GM19023 (cell line): ENCODE data around the gene NINJ2.

Source experiments
- ATAC-seq: cut with Tn5 transposase; IDR thresholded peaks from one replicate; pipeline ENCODE4 v1.9.1; 2021; ENCODE audit warnings: mild to moderate bottlenecking, moderate library complexity; ENCODE audit not compliant: unreplicated experiment

The NINJ2 gene

DNA sequence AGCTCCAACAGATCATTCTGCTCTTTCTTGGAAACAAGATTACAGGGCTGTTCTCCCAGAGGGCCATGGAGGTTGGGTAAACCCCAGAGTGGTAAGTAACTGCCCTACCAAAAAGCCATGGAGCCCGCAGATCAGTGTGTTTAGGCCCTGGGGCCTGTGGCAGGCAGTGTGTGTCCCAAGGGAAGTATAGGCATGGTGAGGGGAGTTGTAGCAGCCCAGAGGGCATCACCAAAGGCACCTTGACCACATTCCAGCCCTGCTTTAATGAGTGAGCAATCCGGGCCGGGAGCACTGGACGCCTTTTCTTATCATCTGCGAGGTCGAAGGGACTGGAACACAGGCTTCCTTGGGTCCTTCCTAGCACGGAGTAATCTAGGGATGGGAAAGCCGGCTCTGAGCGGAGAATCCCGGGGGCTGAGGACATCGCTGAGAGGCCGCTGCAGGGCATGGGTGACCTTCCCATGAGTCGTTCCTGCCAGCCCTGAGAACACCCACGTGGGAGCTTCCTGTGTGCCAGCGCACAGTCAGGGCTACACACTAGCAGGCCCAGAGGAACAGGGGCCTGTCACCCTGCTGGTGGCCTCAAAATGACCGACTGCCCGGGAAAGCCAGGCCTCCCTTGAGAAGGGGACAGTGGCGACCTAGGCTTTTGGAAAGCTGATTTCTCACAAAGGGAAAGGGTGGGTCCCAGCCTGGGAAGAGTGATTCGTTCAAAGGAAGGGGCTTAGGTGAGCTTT is 91.3 kb downstream of the NINJ2 start:
- no peak for ATAC-seq

GRCh38 chr12:570921-571794 is 92.1 kb downstream of the NINJ2 start:
- ATAC-seq = no peak

DNA sequence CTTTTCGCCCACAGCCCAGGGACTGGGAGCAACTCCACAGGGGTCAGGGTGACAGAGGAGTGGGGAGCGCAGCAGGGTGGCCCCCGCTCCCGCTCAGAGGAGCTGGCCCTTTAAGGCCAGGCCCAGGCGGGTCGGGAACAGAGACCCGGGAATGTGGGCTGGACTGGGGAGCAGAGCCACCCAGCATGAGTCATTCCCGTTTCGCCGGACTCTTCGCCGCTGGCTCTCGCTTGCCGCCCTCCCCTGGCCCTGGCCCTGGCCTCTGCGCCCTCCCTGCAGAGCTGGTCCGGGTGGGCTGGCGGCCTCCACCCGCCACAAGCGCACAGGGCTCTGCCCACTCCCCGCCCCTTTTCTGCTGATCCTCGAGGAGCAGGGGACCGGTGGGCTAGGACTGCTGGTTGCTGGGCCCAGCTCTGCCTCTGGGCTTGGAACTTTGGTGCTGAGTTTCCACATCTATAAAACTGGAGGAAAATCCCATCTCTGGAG is 92.8 kb downstream of the NINJ2 start:
- no peak for ATAC-seq

- ATAC-seq = peak; percentile 83
Observed at GRCh38 chr12:569803-570434, 93.3 kb downstream of the NINJ2 start.

GRCh38 chr12:569091-569676 is 94.1 kb downstream of the NINJ2 start:
- no peak for ATAC-seq

DNA sequence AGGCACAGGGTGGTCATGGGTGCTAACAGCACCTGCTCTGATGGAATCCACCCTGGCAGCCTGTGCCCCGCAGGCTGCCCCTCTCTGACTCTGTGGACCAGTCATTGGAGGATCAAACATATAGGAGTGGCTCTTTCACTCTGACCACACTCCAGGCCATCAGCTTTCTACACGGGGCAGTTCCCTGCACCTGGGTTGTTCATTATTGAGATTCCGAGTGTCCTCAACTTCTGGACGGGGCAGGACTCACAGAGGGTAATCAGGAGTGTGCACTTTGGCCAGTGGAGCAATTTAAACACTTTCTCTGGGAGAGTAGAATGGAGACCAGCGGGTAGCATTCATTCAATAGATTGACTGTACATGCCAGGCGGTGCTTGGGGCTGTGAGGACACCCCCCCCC is 94.8 kb downstream of the NINJ2 start:
- no peak for ATAC-seq

GRCh38 chr12:565589-566105 is 97.6 kb downstream of the NINJ2 start:
- no peak for ATAC-seq

DNA sequence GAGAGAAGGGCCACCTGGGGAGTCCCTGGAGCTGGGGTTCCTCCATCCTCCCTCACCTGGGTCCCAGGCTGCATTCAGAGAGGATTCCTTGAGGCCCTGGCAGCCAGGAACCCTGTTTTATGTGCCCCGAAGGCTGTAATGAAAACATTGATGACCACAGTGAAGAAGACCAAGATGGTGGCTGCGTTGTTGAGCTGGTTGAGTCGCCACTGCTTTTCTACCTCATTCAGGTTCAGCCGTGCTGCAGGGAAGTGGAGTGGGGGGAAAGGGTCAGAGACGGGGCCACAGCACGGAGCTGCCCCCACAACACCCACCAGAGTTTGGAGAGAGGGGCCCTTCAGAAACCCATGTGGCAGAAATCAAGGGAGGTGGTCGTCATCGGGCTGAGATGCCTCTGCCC is 98.1 kb downstream of the NINJ2 start:
- no peak for ATAC-seq

DNA sequence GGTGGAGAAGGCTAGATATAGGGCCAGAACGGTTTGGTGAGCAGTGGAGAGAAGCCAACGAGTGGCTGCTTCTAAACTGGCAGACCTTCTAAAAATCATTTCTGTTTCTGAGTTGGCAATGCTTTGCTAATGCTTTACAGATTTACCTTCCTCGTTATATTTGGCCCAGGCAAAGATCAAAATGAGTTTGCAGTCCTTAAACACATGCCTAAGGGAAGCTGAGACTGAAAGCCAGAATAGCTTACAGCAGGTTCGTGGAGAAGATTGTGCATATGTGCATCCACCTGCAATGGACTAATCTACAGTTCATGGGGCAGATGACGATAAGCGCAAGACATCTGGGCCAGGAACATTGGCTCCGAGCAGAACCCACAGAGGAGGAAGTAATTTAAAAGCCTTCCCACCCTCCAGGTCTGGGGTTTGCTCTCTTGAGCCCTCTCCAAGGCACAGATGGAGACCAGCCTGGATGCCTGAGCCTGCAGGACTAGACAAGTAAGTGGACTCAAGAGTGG is 99.4 kb downstream of the NINJ2 start:
- no peak for ATAC-seq

DNA sequence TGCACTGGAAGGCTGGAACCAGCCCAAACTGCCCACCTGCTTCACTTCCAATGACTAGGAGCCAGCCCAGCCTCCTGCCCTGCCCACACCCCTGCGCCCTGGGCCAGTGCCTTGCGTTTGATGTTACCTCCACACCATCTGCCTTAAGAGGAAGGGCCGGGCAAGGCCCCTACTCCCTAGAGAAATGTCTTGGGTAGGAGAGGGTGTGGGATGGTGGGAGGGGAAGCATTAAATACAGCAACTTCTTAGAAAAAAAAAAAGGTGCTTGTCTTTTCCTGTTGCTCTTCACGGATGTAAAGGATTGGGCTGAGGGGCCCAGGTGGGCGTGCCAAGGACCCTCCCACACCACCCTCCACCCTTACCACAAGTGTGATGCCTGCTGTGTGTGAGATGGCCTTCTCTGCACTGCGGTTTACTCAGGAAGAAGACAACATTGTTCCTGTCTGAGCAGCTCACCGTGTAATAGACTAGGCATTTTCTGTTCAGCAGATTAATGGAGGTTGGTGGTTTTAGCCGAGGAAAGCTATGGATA is 99.9 kb downstream of the NINJ2 start:
- no peak for ATAC-seq

DNA sequence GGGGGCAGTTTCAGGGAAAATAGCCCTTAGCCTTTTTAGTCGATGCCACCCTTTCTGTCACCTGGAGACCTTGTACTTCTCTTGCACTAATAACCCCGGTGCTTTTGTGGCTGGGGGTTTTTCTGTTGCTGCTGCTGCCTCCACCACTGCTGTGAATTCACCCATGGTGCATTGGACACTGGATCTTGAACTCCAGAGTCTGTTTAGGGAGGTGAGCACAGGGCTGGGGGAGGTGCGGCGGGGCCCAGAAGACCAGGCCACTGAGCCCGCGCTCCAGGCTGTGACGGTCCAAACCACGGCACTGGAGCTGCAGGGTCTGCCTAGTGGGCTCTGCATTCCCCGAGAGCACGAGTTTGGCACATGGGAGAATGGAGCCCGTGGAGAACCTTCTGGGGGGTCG is 100.6 kb downstream of the NINJ2 start:
- no peak for ATAC-seq

DNA sequence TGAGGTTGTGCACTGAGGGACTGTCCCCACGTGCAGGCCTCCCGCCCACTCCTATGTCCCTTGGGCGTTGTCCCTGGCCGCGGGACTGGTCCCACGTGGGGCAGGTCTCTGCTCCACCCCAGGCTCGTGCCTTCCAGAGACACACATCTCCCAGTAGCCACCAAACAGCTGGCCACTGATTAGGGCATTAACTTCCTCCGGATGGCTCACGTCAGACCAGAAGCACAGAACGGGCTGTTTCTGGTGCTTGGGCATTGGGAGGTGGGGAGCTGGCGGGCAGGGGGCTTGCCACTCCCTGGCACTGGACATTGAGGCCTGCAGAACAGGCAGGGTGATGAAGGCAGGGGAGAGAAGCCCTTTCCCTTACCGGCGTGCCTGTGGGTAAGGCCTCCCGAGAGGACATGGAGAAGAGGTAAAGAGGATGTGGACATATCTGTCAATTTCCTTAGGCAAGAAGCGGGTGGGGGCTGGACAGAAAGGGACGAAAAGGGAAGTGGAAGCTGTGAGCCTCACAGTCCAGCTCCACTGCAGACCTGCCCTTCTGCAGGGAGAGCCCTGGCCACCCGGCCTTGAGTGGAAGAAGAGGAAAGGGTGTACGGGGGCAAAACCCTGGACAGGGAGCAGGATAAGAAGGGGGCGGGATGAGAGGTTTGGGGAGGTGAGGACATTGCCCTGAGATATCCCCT is 101.2 kb downstream of the NINJ2 start:
- ATAC-seq = no peak

- no peak for ATAC-seq
Observed at GRCh38 chr12:561391-561705, 101.9 kb downstream of the NINJ2 start.

DNA sequence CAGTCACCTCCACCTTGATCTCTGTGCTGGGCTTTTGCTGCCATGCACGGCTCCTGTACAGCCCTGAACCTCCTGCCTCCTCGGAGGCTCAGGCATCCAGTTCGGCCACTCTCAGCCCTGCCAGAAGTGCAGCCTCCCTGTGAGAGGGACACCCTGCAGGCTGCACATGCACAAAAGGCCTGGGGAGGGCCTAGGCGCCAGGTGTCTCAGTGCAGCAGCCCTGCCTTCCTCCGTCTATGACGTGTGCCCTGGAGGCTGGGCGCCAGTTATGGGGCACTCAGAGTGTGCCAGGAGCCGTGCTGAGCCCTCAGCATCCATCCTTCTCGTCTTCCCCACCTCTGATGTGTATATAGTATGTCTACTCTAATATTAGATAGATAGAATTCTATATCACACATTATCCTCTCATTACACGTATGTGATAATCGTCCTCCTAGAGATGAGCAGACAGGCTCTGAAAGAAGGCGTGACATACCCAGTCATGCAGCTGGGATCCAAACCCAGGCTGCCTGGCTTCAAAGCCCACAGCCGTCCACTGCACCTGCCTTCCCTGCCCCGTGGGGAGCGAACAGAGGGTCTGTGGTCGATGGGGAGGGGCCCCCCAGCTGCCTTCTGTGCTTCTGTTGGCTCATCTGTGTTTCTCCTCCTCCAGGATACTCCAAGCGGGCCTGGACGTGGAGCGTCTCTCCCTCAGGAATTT is 102.4 kb downstream of the NINJ2 start:
- no peak for ATAC-seq

- ATAC-seq = no peak
Observed at GRCh38 chr12:559906-560455, 103.3 kb downstream of the NINJ2 start.

DNA sequence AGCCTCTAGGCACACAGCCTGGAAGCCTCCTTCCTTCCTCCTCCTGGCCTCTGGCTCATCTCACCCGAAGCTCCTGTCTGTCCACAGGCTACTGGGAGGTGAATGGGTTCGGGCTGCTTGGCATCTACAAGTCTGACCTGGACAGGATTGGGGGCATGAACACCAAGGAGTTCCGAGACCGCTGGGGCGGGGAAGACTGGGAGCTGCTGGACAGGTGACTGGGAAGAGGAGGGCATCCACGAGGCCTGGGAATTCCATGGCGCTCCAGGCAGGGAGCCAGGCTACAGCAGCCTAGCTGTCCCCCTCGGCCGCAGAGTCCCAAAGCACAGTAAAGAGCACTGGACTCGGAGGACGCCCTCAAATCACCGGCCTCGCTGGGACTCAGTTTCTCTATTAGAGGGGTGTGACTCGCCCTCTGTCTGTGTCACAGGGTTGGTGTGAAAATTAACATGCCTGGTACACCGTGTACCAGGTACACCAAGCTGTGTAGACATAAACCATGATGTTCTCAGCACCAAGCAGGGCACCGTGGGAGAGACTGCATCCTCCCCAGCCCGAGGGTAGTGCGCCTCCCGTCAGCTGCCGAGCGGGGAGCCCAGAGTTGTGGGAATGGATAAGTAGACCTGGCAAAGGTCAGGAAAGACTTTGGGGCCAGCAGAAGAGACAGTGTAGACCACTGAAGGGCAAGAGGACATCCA is 103.9 kb downstream of the NINJ2 start:
- ATAC-seq = no peak

- ATAC-seq = no peak
Observed at GRCh38 chr12:558580-558979, 104.7 kb downstream of the NINJ2 start.

GRCh38 chr12:556498-556897 is 106.7 kb downstream of the NINJ2 start:
- ATAC-seq = no peak

DNA sequence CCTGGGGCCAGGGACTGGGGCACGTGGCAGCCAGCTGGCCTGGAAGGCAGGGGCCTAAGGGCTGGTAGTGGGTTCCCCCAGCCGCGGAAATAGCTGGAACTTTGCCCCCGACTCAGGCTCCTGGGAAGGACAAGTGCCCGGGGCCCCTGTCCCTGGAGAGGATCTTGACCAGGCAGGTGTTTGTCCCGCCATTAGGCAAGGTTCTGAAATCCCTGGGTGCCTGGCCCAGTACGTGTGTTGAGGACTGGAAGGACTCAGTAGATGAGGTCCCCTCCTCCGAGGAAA is 109.3 kb downstream of the NINJ2 start:
- no peak for ATAC-seq
